T-helper 17 cell (primary cell): Measurements from ENCODE around the gene WASF1. TPM values are rescaled to one million over a fixed set of nuclear protein-coding genes. Genes with fewer than 3 reads are reported as not detected.

Source experiments
- ATAC-seq: fragments of 150-1000 bp; cut with Tn5 transposase; 2 replicates; pipeline ENCODE4 v1.10.0; 2021; ENCODE audit warnings: mild to moderate bottlenecking, moderate library complexity
- DNase-seq, 3 donors: peaks; one replicate each; pipeline versions ENCODE4 v3.0.0 to v3.0.0-alpha.2; 2020 to 2021
- H3K9me3 ChIP-seq: one replicate; pipeline ENCODE4 v1.7.0; 2013; ENCODE audit warnings: low read length, mild to moderate bottlenecking; ENCODE audit not compliant: control insufficient read depth, poor library complexity, severe bottlenecking
- H3K27ac Mint-ChIP-seq: one replicate; pipeline ENCODE4 v1.8.0; 2022; ENCODE audit warnings: mild to moderate bottlenecking, moderate library complexity, mixed read lengths
- H3K27me3 Mint-ChIP-seq: one replicate; pipeline ENCODE4 v1.8.0; 2022; ENCODE audit warnings: mixed read lengths
- H3K36me3 Mint-ChIP-seq: one replicate; pipeline ENCODE4 v1.8.0; 2022; ENCODE audit warnings: low read depth, mixed read lengths
- H3K4me1 Mint-ChIP-seq: one replicate; pipeline ENCODE4 v1.8.0; 2022; ENCODE audit warnings: mild to moderate bottlenecking, mixed read lengths
- H3K4me3 Mint-ChIP-seq: one replicate; pipeline ENCODE4 v1.8.0; 2022; ENCODE audit warnings: mild to moderate bottlenecking, moderate library complexity, mixed read lengths
- total RNA-seq, 4 donors: library from RNA in 2 of 4; stranded (reverse) in 2 of 4; gene quantifications; one replicate each; pipeline ENCODE4 v1.2.3 and lab custom pipeline; 2022 to 2026

Gene WASF1
- total RNA-seq, 2 donors from 2014 or later = 0.94 to 3.8 TPM

DNA sequence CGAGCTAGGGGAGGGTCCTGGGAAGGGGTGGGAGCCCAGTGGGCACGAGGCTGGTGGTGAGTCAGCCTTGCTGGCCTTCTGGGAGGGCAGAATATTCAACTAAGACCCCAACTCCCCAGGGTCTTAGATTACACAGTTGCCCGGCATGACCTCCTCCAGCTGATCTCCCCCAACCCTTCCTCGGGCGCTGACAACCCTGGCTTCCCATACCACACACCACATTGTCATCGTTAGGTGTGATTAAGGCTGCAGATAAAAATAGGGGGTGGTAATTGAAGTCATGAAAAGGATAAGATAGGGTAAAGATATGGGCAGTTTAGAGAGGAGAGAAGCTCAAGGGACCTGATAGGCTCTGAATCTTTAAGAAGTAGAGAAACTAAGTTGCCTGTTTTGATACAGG is 11.3 kb upstream of the WASF1 start:
- H3K9me3 ChIP-seq = no peaks in the 10 kb centered on the region
- Mint-ChIP-seq H3K4me1 (peaks cover 21% of the 10 kb centered on the region), H3K36me3 (no peaks in the 10 kb centered on the region), H3K27ac (no peak overlapping the region), H3K4me3 (no peak overlapping the region), H3K27me3 (no peaks in the 10 kb centered on the region)
- DNase-seq (no peak), ATAC-seq (no peak)

DNA sequence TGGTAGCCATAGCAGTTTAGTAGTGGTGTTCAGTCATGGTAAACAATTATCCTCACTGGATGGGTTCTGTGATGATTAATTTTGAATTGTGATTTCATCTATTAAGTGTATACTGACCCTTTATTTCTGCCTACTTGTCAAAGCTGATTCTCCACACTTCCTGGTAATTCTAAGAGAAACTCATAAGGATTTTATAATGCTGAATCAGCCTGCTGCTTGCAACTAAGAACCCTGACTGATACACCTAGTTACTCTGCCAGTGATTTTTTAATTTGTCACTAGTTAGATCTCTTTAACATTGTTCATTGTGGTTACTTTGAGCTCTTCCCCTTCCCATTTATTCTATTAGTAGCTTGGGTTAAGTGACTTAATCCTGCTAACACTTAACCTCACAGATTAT is 9.3 kb upstream of the WASF1 start:
- Mint-ChIP-seq H3K4me3 (no peak overlapping the region), H3K36me3 (no peaks in the 10 kb centered on the region), H3K27ac (no peak overlapping the region), H3K27me3 (no peaks in the 10 kb centered on the region), H3K4me1 (peaks cover 26% of the 10 kb centered on the region)
- no peak for DNase-seq
- ATAC-seq = no peak
- H3K9me3 ChIP-seq = no peaks in the 10 kb centered on the region

DNA sequence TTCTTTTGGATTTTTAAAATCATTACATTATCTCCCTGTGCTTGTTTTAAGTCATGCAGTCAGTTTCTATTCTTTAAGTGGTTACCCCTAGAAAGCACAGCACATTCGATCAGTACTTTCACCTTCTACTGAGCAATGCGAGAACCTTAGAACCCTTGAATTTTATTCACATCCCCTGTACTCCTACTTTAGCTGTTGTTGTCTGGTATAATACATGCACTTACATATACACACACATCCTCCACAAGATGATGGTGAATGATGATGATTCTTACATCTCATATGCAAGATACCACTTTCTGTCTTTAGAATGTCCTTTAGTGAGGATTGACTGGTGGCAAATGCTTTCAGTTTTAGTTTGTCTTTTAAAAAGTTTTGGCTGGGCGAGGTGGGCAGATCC is 6.4 kb upstream of the WASF1 start:
- no peak for DNase-seq
- H3K36me3 Mint-ChIP-seq = no peaks in the 10 kb centered on the region
- peak; percentile 33 for ATAC-seq
- H3K27ac Mint-ChIP-seq = no peak overlapping the region
- H3K4me3 Mint-ChIP-seq = peak overlapping the region; percentile 75
- H3K4me1 Mint-ChIP-seq = peaks cover 26% of the 10 kb centered on the region
- no peaks in the 10 kb centered on the region for H3K9me3 ChIP-seq
- no peaks in the 10 kb centered on the region for H3K27me3 Mint-ChIP-seq

DNA sequence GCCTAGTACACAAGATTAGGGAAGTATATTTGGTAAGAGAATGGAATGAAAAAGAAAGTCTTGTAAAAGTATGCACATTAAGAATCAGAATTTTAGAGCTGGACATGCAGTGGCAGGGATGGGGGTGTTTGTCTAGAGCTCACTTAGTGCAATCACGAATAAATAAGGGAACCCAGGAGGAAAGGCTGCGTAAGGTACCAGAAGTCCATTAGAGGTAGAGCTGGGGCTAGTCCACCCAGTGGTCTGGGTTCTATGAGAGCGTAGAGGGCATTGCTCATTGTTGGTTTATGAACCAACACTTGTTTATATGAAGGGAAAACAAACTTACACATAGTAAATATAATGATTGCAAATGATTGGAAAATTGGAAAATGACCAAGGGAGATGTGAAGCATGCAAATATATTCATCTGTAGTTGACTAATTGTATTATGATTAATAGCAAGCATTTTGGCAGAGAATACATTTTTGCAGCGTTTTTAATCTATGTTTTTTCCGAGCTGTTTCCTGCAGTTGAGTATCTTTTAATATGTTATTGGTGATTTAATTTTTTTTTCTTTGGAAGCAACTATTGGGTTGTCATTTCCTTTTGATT is 3.9 kb upstream of the WASF1 start:
- no peak for DNase-seq
- H3K4me3 Mint-ChIP-seq = no peak overlapping the region
- H3K36me3 Mint-ChIP-seq = no peaks in the 10 kb centered on the region
- H3K27me3 Mint-ChIP-seq = no peaks in the 10 kb centered on the region
- H3K27ac Mint-ChIP-seq = no peak overlapping the region
- peaks cover 25% of the 10 kb centered on the region for H3K4me1 Mint-ChIP-seq
- no peaks in the 10 kb centered on the region for H3K9me3 ChIP-seq
- no peak for ATAC-seq

DNA sequence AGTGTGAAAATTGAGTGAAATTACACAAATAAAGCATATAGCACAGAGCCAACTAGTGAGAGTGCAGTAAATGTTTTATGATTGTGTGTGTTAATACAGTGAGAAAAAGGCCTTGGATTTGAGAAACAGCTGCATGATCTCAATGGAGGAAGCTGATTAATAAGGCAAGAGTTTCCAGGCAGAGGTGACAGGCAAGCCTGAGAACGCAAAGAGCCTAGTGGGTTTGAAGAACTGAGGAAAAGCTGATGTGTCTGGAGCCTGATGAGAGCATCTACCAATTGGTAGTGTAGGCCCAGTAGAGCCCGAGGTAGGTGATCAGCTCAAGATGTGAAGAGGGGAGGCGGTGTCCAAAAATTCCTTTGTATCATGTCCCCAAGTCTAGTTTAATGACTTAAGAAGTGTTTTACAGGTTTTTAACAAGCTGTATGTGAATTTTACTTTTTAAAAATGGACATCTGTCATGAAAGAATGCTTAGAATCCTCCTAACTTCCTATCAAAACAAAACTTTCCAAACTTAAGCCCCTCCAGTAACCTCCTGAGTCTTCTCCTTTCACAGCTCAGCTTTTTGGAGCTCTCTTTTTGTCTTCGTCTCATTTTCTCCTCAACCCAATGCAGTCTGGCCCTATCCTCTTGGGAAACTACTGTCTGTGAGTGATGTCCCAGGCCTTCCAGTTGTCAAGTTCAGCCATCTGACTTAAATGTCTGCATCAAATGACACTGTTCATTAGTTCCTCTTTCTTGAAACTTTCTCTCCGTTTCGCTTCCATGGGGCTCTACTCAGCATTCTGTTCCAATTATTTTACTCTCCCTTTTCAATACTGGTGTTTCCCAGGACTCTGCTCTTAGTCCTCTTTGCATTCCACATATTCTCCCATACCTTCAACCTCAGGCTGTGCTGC is 1.9 kb upstream of the WASF1 start:
- Mint-ChIP-seq H3K4me1 (peaks cover 19% of the 10 kb centered on the region), H3K27me3 (no peaks in the 10 kb centered on the region), H3K36me3 (no peaks in the 10 kb centered on the region), H3K27ac (no peak overlapping the region), H3K4me3 (no peak overlapping the region)
- H3K9me3 ChIP-seq = no peaks in the 10 kb centered on the region
- ATAC-seq = no peak
- no peak for DNase-seq

DNA sequence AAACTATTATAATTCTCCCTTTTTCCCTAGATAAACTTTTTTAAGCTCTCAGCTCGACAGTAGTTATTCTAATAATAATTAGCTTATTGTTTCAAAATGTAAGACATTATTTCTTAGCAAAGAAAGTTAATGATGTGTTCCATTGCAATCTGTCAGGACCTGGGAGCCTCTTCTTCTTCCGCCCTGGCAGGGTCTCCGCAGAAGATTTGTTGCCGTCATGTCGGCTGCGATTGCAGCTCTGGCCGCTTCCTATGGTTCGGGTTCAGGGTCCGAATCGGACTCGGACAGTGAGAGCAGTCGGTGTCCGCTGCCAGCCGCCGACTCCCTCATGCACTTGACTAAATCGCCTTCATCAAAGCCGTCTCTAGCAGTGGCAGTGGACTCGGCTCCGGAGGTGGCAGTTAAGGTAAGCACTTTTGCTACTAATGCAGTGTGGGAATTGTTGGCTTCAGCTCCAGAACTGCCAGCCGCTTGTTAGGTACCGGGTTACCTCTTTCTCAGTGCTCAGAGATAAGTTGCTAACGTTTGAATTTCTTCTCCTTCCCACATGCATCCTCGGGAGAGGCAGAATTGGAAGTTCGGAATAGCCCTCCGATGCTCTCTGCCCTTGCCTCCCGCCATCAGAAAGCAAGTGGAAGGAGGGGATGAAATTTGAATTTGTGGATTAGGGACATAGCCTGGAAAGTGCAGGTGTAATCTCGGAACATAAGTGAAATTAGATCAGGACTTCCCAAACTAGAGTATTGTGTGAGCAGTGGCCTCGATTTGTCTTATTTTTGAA is 948 bp upstream of the WASF1 start, which contains the start of gene CDC40:
CDC40 (plus strand) TSS at position 200 of the 781 bp plus-strand sequence; CDS start at position 218, 18 bp downstream.
- H3K9me3 ChIP-seq = no peaks in the 10 kb centered on the region
- Mint-ChIP-seq H3K27me3 (peaks cover 2% of the 10 kb centered on the region), H3K4me3 (no peak within 1 kb of the TSS), H3K36me3 (no peaks in the 10 kb centered on the region), H3K27ac (no peak within 1 kb of the TSS), H3K4me1 (peaks cover 12% of the 10 kb centered on the region)
- ATAC-seq (peak; percentile 61), DNase-seq (peak; percentile 30 to 43 (median 37))

DNA sequence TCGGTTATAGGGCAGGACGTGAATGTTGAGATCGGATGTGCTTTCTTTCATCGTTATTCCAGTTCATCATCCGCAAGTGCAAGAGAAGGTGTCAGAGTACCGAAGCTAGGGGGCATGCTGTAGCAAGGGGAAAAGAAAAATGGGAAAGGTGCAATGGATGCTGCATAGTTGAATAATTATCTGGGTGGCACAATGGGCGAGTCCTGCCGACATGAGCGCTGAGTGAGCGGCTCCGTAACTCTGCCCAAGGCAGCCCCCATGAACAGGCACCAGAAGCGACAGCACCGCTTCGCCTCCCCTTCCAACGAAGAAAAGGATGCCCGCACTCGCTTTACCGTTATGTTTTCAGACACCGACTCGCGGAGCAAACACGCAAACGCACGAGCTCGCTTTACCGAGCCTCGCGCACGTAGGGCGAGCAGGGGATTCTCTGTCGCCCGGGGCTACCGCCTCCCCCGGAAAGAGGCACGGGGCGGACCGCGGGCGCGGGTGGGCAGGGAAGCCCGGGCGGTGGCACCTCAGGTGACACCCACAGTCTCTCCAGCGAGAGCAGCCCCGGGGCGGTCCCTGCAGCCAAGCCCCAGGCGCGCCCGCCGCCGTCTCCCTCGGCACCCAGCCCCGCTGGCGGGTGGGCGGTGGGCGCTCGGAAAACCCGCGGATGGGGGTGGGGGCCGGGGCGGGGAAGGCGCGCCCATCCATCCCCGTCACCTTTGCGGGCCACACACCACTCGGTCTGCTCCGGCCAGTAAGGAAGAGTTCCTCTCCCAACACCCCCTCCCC is 654 bp downstream of the WASF1 start:
- H3K9me3 ChIP-seq = no peaks in the 10 kb centered on the region
- peaks cover 18% of the 10 kb centered on the region for H3K27me3 Mint-ChIP-seq
- ATAC-seq (peak; percentile 36), DNase-seq (peak; percentile 36 to 73 (median 73))
- H3K4me3 Mint-ChIP-seq = peak overlapping the region; percentile 92
- peaks cover 11% of the 10 kb centered on the region for H3K4me1 Mint-ChIP-seq
- H3K27ac Mint-ChIP-seq = peak overlapping the region; percentile 86
- no peaks in the 10 kb centered on the region for H3K36me3 Mint-ChIP-seq

DNA sequence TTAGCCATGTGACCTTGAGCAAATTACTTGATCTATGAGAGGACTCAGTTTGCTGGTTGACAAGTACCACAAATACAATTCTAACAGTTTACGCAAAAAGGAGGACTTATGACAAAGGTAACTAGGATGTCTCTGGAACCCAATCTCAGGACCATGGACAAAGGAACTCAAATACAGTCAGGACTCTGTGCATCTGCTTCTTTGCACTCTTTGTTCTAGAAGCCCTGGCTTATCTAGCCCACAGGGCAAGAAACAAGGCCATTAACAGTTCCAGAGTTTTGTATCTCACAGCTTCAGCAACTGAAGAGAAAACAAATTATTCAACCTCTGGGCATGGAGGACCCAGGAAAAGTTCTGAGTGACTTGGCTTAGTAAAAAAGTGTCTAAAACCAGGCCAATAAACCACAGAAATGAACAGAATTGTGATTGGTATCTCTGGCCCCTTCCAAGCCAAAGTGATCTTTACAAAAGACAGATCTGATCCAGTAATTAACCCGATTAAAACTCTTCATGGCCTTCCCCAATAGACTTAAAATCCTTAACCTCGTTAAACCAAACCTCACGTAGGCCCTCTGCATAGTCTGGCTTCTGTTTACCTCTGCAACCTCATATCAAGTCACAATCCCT is 5.9 kb downstream of the WASF1 start:
- DNase-seq (no peak), ATAC-seq (no peak)
- H3K27ac Mint-ChIP-seq = no peak overlapping the region
- peaks cover 24% of the 10 kb centered on the region for H3K27me3 Mint-ChIP-seq
- no peaks in the 10 kb centered on the region for H3K36me3 Mint-ChIP-seq
- peaks cover 8% of the 10 kb centered on the region for H3K4me1 Mint-ChIP-seq
- no peaks in the 10 kb centered on the region for H3K9me3 ChIP-seq
- H3K4me3 Mint-ChIP-seq = no peak overlapping the region

DNA sequence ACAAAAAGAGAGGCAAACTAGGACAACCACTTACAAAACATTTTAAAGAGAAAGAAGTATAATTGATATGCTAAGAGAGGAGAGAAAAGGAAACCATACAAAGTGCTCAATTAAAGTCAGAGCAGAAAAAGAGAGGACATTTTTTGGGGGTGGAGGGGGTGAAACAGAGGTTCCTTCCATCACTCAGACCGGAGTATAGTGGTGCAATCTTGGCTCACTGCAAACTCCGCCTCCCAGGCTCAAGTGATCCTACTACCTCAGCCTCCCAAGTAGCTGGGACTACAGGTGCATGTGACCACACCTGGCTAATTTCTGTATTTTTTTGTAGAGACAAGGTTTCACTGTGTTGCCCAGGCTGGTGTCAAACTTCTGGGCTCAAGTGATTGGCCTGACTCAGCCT is 9.4 kb downstream of the WASF1 start:
- Mint-ChIP-seq H3K27me3 (peaks cover 19% of the 10 kb centered on the region), H3K4me1 (peaks cover 4% of the 10 kb centered on the region), H3K27ac (no peak overlapping the region), H3K4me3 (no peak overlapping the region), H3K36me3 (no peaks in the 10 kb centered on the region)
- DNase-seq (no peak), ATAC-seq (no peak)
- H3K9me3 ChIP-seq = no peaks in the 10 kb centered on the region

DNA sequence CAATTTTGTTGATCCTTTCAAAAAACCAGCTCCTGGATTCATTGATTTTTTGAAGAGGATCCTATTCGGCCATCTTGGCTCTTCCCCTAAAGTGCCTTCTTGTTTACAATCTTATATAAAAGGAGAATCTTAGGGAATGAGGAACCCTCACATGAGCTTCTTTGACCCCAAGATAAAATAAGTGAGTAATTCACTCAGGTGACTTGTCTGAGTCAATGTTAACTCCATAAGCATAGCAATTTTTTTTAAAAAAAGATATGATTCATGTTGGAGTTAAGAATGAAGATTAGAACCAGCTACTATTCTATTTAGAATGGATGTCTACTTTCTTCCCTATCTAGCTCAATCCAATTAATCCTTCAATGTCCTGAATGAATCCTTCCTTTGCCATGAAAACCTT is 21.0 kb downstream of the WASF1 start:
- peaks cover 2% of the 10 kb centered on the region for H3K9me3 ChIP-seq
- DNase-seq = no peak
- no peak for ATAC-seq
- Mint-ChIP-seq H3K27me3 (peaks cover 15% of the 10 kb centered on the region), H3K4me3 (no peak overlapping the region), H3K4me1 (no peaks in the 10 kb centered on the region), H3K36me3 (no peaks in the 10 kb centered on the region), H3K27ac (no peak overlapping the region)

DNA sequence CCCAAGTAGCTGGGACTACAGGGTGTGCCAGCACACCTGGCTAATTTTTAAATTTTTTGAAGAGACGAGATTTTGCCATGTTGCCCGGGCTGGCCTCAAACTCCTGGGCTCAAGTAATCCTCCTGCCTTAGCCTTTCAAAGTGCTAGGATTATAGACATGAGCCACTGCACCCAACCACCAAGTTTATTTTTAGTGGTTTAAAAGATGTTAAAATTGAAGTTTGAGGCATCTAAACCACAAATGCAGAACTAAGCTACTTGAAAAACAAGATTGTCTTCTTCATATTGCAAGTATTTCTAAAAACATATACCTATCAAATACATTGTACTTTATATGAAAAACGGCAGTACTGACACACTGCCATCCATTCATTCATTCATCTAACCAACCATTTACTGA is 31.6 kb downstream of the WASF1 start:
- ATAC-seq (no peak), DNase-seq (no peak)
- no peaks in the 10 kb centered on the region for H3K36me3 Mint-ChIP-seq
- peaks cover 6% of the 10 kb centered on the region for H3K27me3 Mint-ChIP-seq
- H3K27ac Mint-ChIP-seq = no peak overlapping the region
- H3K4me3 Mint-ChIP-seq = no peak overlapping the region
- H3K4me1 Mint-ChIP-seq = no peaks in the 10 kb centered on the region
- H3K9me3 ChIP-seq = no peaks in the 10 kb centered on the region

DNA sequence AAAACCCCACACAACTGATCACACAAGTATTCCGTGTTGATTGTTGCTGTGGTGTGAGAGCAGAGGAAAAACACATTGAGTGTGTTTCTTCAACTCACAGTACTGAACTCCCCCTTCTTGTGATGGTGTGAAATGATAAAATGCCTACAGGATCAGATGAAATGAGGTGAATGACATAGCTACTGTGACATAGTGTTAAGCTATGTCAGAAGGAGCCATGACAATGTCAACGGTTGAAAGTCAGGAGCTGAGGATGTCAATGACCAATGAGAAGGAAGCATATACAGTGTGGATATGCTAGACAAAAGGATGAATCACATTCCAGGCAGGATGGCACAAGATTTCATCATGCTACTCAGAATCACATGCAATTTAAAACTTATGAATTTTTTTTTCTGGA is 38.8 kb downstream of the WASF1 start:
- H3K27ac Mint-ChIP-seq = no peak overlapping the region
- H3K36me3 Mint-ChIP-seq = peaks cover 6% of the 10 kb centered on the region
- H3K27me3 Mint-ChIP-seq = peaks cover 12% of the 10 kb centered on the region
- DNase-seq (no peak), ATAC-seq (no peak)
- H3K4me1 Mint-ChIP-seq = no peaks in the 10 kb centered on the region
- no peak overlapping the region for H3K4me3 Mint-ChIP-seq
- H3K9me3 ChIP-seq = no peaks in the 10 kb centered on the region
